Measurements from ENCODE around the gene VSTM2B.
"Not testable (repeated sequence)": the region's sequence is repeated elsewhere in the genome, so short reads cannot be mapped to it uniquely, and the experiment has no call there.

Gene VSTM2B

GRCh38 chr19:29548483-29549085, 22.8 kb downstream of the VSTM2B start:
- no peak for DNase-seq

GRCh38 chr19:29549105-29550070, 23.6 kb downstream of the VSTM2B start:
- no peak for DNase-seq

- no peak for DNase-seq
These were observed 25.1 kb downstream of the VSTM2B start for GRCh38 chr19:29550896-29551295.

GRCh38 chr19:29551774-29552173, 26.0 kb downstream of the VSTM2B start:
- no peak for DNase-seq

- DNase-seq: no peak
These were observed 26.9 kb downstream of the VSTM2B start for GRCh38 chr19:29552454-29553280.

- DNase-seq: no peak
These were observed 28.4 kb downstream of the VSTM2B start for GRCh38 chr19:29554149-29554548.

GRCh38 chr19:29559110-29559509, 33.3 kb downstream of the VSTM2B start:
- DNase-seq: not testable (repeated sequence)

- no peak for DNase-seq
These were observed 33.9 kb downstream of the VSTM2B start for GRCh38 chr19:29559743-29560142.

- no peak for DNase-seq
These were observed 34.7 kb downstream of the VSTM2B start for GRCh38 chr19:29560313-29561075.

GRCh38 chr19:29561601-29562000, 35.8 kb downstream of the VSTM2B start:
- no peak for DNase-seq

- no peak for DNase-seq
These were observed 36.8 kb downstream of the VSTM2B start for GRCh38 chr19:29562299-29563297.

GRCh38 chr19:29563486-29564101, 37.8 kb downstream of the VSTM2B start:
- DNase-seq: no peak

- DNase-seq: no peak
These were observed 38.8 kb downstream of the VSTM2B start for GRCh38 chr19:29564574-29565005.

GRCh38 chr19:29565171-29565570, 39.4 kb downstream of the VSTM2B start:
- no peak for DNase-seq

- no peak for DNase-seq
These were observed 40.8 kb downstream of the VSTM2B start for GRCh38 chr19:29566496-29567054.

GRCh38 chr19:29567366-29567915, 41.6 kb downstream of the VSTM2B start:
- no peak for DNase-seq

- no peak for DNase-seq
These were observed 42.5 kb downstream of the VSTM2B start for GRCh38 chr19:29568036-29569025.

- DNase-seq: no peak
These were observed 43.5 kb downstream of the VSTM2B start for GRCh38 chr19:29569038-29569911.

Measured in T1000 (cell line).